HCT116 (cell line): ENCODE results near the gene ARHGEF16. TPM values are rescaled to one million over a fixed set of nuclear protein-coding genes. Genes with fewer than 3 reads are reported as not detected.

ENCODE experiments used
- ATAC-seq: fragments of 200-7000 bp; cut with Tn5 transposase; 2 replicates; pipeline ENCODE4 v1.9.1; 2020; ENCODE audit warnings: mild to moderate bottlenecking, moderate library complexity
- BruUV-seq: library from RNA; stranded (reverse); fragments of 400-500 nt; replicated peaks from 2 replicates; lab custom pipeline; 2021; lab: Mats Ljungman, UMichigan
- CTCF ChIA-PET: fragments of 300-600 bp; sonication (Branson Sonifier 250); formaldehyde crosslinking; loops from one replicate; lab custom pipeline; 2021; ENCODE audit warnings: antibody characterized with exemption; lab: Charles Lee
- POLR2A ChIA-PET: fragments of 300-600, 350-600 bp; sonication (Branson Sonifier 250); formaldehyde crosslinking; loops from one replicate; lab custom pipeline; 2021; ENCODE audit warnings: antibody characterized with exemption; lab: Charles Lee
- RAD21 ChIA-PET, 2 experiments: fragments of 300-600 bp; sonication (Branson Sonifier 250); formaldehyde crosslinking; loops; one replicate each; lab custom pipeline; 2023; ENCODE audit warnings: low total read pairs in 2 of 2; ENCODE audit not compliant: uncharacterized antibody in 2 of 2, unreplicated experiment in 2 of 2, low non-redundant PET in 1 of 2; lab: Charles Lee
- DNase-seq: peaks from one replicate; pipeline ENCODE4 v3.0.0-alpha.2; 2010; ENCODE audit warnings: low read depth, low spot score
- H2AFZ ChIP-seq: fragments of 200-600 bp; shearing (Covaris generic), sonication (generic); 2 replicates; pipeline ENCODE4 v1.6.1; 2017; ENCODE audit warnings: low read depth, mixed run types, mixed read lengths, antibody characterized with exemption, low read length; ENCODE audit not compliant: poor library complexity, severe bottlenecking
- H3K27ac ChIP-seq: 2 replicates; pipeline ENCODE4 v1.5.1; 2012; ENCODE audit warnings: low read depth, low read length
- H3K27me3 ChIP-seq: fragments of 200-600 bp; sonication (generic); 2 replicates; pipeline ENCODE4 v1.6.1; 2016; ENCODE audit warnings: mixed run types, low read length, mixed read lengths; ENCODE audit not compliant: insufficient read depth
- H3K36me3 ChIP-seq, 2 experiments: fragments of 200-500 bp in 1 of 2; fragments of 200-600 bp in 1 of 2; sonication (Bioruptor generic) in 1 of 2; sonication (generic) in 1 of 2; 2 replicates each; pipeline versions ENCODE4 v1.5.1 to v1.6.1; 2014 to 2016; ENCODE audit warnings: low read length in 2 of 2, inconsistent platforms in 1 of 2, mixed read lengths in 1 of 2, mixed run types in 1 of 2; ENCODE audit not compliant: insufficient read depth in 2 of 2, control insufficient read depth in 1 of 2
- H3K4me1 ChIP-seq, 2 experiments: fragments of 200-600 bp in 1 of 2; sonication (generic) in 1 of 2; 2 replicates each; pipeline versions ENCODE4 v1.5.1 to v1.6.1; 2012 to 2017; ENCODE audit warnings: low read length in 2 of 2, inconsistent platforms in 1 of 2, mild to moderate bottlenecking in 1 of 2, mixed read lengths in 1 of 2, mixed run types in 1 of 2, moderate library complexity in 1 of 2; ENCODE audit not compliant: insufficient read depth in 2 of 2, control insufficient read depth in 1 of 2
- H3K4me2 ChIP-seq: fragments of 200-600 bp; sonication (generic); 2 replicates; pipeline ENCODE4 v1.6.1; 2017; ENCODE audit warnings: mixed run types, low read length, mixed read lengths
- H3K4me3 ChIP-seq, 2 experiments: fragments of 200-600 bp in 1 of 2; sonication (generic) in 1 of 2; replicated peaks in 1 of 2; 2 replicates each; pipeline ENCODE4 v1.5.1; 2011 to 2016; ENCODE audit warnings: low read length in 2 of 2, control low read depth in 1 of 2, low read depth in 1 of 2, mild to moderate bottlenecking in 1 of 2, mixed read lengths in 1 of 2, mixed run types in 1 of 2
- H3K79me2 ChIP-seq: fragments of 200-600 bp; sonication (generic); 2 replicates; pipeline ENCODE4 v1.6.1; 2017; ENCODE audit warnings: mild to moderate bottlenecking, mixed run types, low read length, moderate library complexity, mixed read lengths; ENCODE audit not compliant: insufficient read depth
- H3K9ac ChIP-seq: fragments of 200-600 bp; sonication (generic); 2 replicates; pipeline ENCODE4 v1.6.1; 2016; ENCODE audit warnings: low read length, mixed read lengths
- H3K9me2 ChIP-seq: fragments of 200-600 bp; sonication (generic), shearing (Covaris generic); 2 replicates; pipeline ENCODE4 v1.6.1; 2017; ENCODE audit warnings: mixed run types, mild to moderate bottlenecking, moderate library complexity; ENCODE audit not compliant: insufficient read depth
- H3K9me3 ChIP-seq, 2 experiments: fragments of 200-500 bp in 1 of 2; fragments of 200-600 bp in 1 of 2; sonication (Bioruptor generic) in 1 of 2; sonication (generic) in 1 of 2; 2 replicates each; pipeline ENCODE4 v1.6.1; 2014 to 2017; ENCODE audit warnings: low read length in 2 of 2, mixed read lengths in 2 of 2, inconsistent platforms in 1 of 2, low read depth in 1 of 2, mild to moderate bottlenecking in 1 of 2, mixed run types in 1 of 2, moderate library complexity in 1 of 2; ENCODE audit not compliant: control insufficient read depth in 1 of 2, insufficient read depth in 1 of 2
- H4K20me1 ChIP-seq: fragments of 200-600 bp; sonication (generic), shearing (Covaris generic); 2 replicates; pipeline ENCODE4 v1.6.1; 2017; ENCODE audit warnings: mixed run types, mild to moderate bottlenecking, moderate library complexity; ENCODE audit not compliant: insufficient read depth
- ATF3 ChIP-seq: IDR thresholded peaks from 2 replicates; pipeline ENCODE4 v1.6.1; 2012
- EGR1 ChIP-seq: IDR thresholded peaks from 2 replicates; pipeline ENCODE4 v1.6.1; 2012; ENCODE audit warnings: low read depth
- ELF1 ChIP-seq: IDR thresholded peaks from 2 replicates; pipeline ENCODE4 v1.6.1; 2012; ENCODE audit warnings: low read depth, borderline replicate concordance
- EZH2phosphoT487 ChIP-seq: fragments of 200-600 bp; IDR thresholded peaks from 2 replicates; pipeline ENCODE4 v1.6.1; 2018; ENCODE audit warnings: antibody characterized with exemption, borderline replicate concordance
- FOSL1 ChIP-seq: IDR thresholded peaks from 2 replicates; pipeline ENCODE4 v1.6.1; 2012; ENCODE audit warnings: low read depth
- MAX ChIP-seq: IDR thresholded peaks from 2 replicates; pipeline ENCODE4 v1.6.1; 2012
- POLR2AphosphoS5 ChIP-seq: IDR thresholded peaks from 2 replicates; pipeline ENCODE4 v1.6.1; 2011; ENCODE audit warnings: mild to moderate bottlenecking, low read depth, low read length, moderate library complexity
- RAD21 ChIP-seq: IDR thresholded peaks from 2 replicates; pipeline ENCODE4 v1.6.1; 2012; ENCODE audit warnings: low read depth, mild to moderate bottlenecking
- REST ChIP-seq: IDR thresholded peaks from 2 replicates; pipeline ENCODE4 v1.6.1; 2012; ENCODE audit warnings: low read depth
- SIN3A ChIP-seq: IDR thresholded peaks from 2 replicates; pipeline ENCODE4 v1.6.1; 2012; ENCODE audit warnings: low read depth
- SP1 ChIP-seq: IDR thresholded peaks from 2 replicates; pipeline ENCODE4 v1.6.1; 2012; ENCODE audit warnings: low read depth
- SRF ChIP-seq: IDR thresholded peaks from 2 replicates; pipeline ENCODE4 v1.6.1; 2012; ENCODE audit warnings: low read depth
- TCF7L2 ChIP-seq: IDR thresholded peaks from 2 replicates; pipeline ENCODE4 v1.7.0; 2011; ENCODE audit warnings: borderline replicate concordance, inconsistent platforms; ENCODE audit not compliant: insufficient read depth, insufficient read length; ENCODE audit errors: extremely low read depth
- YY1 ChIP-seq: IDR thresholded peaks from 2 replicates; pipeline ENCODE4 v1.6.1; 2011; ENCODE audit warnings: low read length, low read depth, moderate library complexity, mild to moderate bottlenecking; ENCODE audit not compliant: insufficient replicate concordance; ENCODE audit errors: extremely low read depth
- ZBTB33 ChIP-seq: IDR thresholded peaks from 2 replicates; pipeline ENCODE4 v1.6.1; 2011; ENCODE audit warnings: mild to moderate bottlenecking, low read length, moderate library complexity; ENCODE audit not compliant: insufficient replicate concordance; ENCODE audit errors: extremely low read depth
- ZFX ChIP-seq: fragments of 450-650 bp; IDR thresholded peaks from 2 replicates; pipeline ENCODE4 v1.6.1; 2017
- ZNF274 ChIP-seq: fragments of 200-500 bp; sonication (Bioruptor generic); IDR thresholded peaks from 2 replicates; pipeline ENCODE4 v1.6.1; 2014; ENCODE audit warnings: mild to moderate bottlenecking, low read depth, low read length, inconsistent platforms
- intact Hi-C: fragments of 100-400 bp; cut with micrococcal nuclease; formaldehyde crosslinking; loops from 2 replicates; pipeline ENCODE4 v1.10.0; 2022
- total RNA-seq: library from RNA; stranded (reverse); gene quantifications from one replicate; pipeline ENCODE4 v1.2.1, GENCODE V29; 2021; ENCODE audit not compliant: unreplicated experiment

ARHGEF16 gene
- total RNA-seq, 1 experiment from 2014 or later, result 37.4 TPM

GRCh38 chr1:3474421-3474820 lies 20.0 kb downstream of the ARHGEF16 start:
- RAD21 ChIA-PET, result no interaction called here
- H2AFZ ChIP-seq, result no peak overlapping the region
- no peak for TF ChIP-seq EGR1
- no peak for TF ChIP-seq EZH2phosphoT487
- no peak for TF ChIP-seq YY1
- TF ChIP-seq SIN3A, result no peak
- no peak for TF ChIP-seq FOSL1
- TF ChIP-seq MAX, result no peak
- no peak for TF ChIP-seq ZBTB33
- no peak for TF ChIP-seq SRF
- TF ChIP-seq ZFX, result no peak
- no peak for TF ChIP-seq TCF7L2
- TF ChIP-seq ATF3, result no peak
- no peak for TF ChIP-seq SP1
- no peak for TF ChIP-seq RAD21
- TF ChIP-seq ZNF274, result no peak
- no peak for TF ChIP-seq REST
- TF ChIP-seq POLR2AphosphoS5, result no peak
- no peak for TF ChIP-seq ELF1
- TF ChIP-seq, all 23 proteins: peak for 0
- no peaks in the 10 kb centered on the region for H3K27me3 ChIP-seq
- POLR2A ChIA-PET, result no interaction called here
- no peaks in the 10 kb centered on the region for H3K79me2 ChIP-seq
- ATAC-seq, result no peak
- H3K4me1 ChIP-seq, result peaks cover 0 to 12% of the 10 kb centered on the region in 2 experiments; a peak in 1 of 4 replicates
- no TSS peak for BruUV-seq
- H3K36me3 ChIP-seq, result peaks cover 0 to 3% of the 10 kb centered on the region in 2 experiments; a peak in 1 of 4 replicates
- DNase-seq, result no peak
- no peaks in the 10 kb centered on the region for H3K9me3 ChIP-seq
- CTCF ChIA-PET, result no interaction called here
- H3K9me2 ChIP-seq, result no peaks in the 10 kb centered on the region
- H3K4me2 ChIP-seq, result no peak overlapping the region
- H4K20me1 ChIP-seq, result no peaks in the 10 kb centered on the region
- no peak overlapping the region for H3K27ac ChIP-seq
- H3K9ac ChIP-seq, result no peak overlapping the region
- H3K4me3 ChIP-seq, result no peak overlapping the region
- intact Hi-C loops, result no loop called here
